Left colon (tissue), 2 donors: ENCODE data around the gene MICAL3. TPM values are rescaled to one million over a fixed set of nuclear protein-coding genes. Genes with fewer than 3 reads are reported as not detected.
A peak's percentile ranks its signal among the peaks of the same experiment; 100 is the strongest.
"Not testable (repeated sequence)": the region's sequence is repeated elsewhere in the genome, so short reads cannot be mapped to it uniquely, and the experiment has no call there.

Experiments used
- ATAC-seq: fragments of 200-7000 bp; cut with Tn5 transposase; one replicate; pipeline ENCODE4 v1.9.1; 2020; ENCODE audit warnings: mild to moderate bottlenecking, moderate library complexity
- DNase-seq, 2 donors: peaks; one replicate each; pipeline ENCODE4 v3.0.0-alpha.2; 2020
- intact Hi-C, 2 donors: fragments of 100-400 bp; cut with DNase I in 1 of 2; cut with micrococcal nuclease in 1 of 2; formaldehyde crosslinking; loops; one replicate each; pipeline versions ENCODE4 v1.11.2 to v1.14.0; 2022; cut with DNase I, micrococcal nuclease
- total RNA-seq, 2 donors: library from RNA; stranded (reverse); fragmentation: NEBNext Ultra II Directional; extraction: Animal tissue kit (Norgen Biotek cat#: 25700); gene quantifications; one replicate each; pipeline ENCODE4 v1.2.1, GENCODE V29; 2021
- donor health status: DM: no; HTN: no; CAD: no.
- donor health status: DM: yes; HTN: yes; CAD: no.

Gene MICAL3
- total RNA-seq, 2 donors from 2014 or later = 93.6 to 114 TPM

GRCh38 chr22:18063306-18063705, 38.9 kb upstream of the MICAL3 start:
- DNase-seq = no peak
- intact Hi-C loops = no loop called here

GRCh38 chr22:18062421-18062820, 38.1 kb upstream of the MICAL3 start:
- peak; percentile 24 for ATAC-seq
- intact Hi-C loops = no loop called here
- DNase-seq = no peak

More at GRCh38 chr22:18063306-18063705, 38.9 kb upstream of the MICAL3 start:
- ATAC-seq = no peak

- intact Hi-C loops = no loop called here
- peak in 1 of 2 donors; percentile 47 for DNase-seq
- peak; percentile 84 for ATAC-seq
These were observed 36.6 kb upstream of the MICAL3 start for GRCh38 chr22:18060646-18061620.

- DNase-seq (no peak), ATAC-seq (no peak)
- intact Hi-C loops = no loop called here
These were observed 35.6 kb upstream of the MICAL3 start for GRCh38 chr22:18059991-18060390.

GRCh38 chr22:18059473-18059872, 35.1 kb upstream of the MICAL3 start:
- no peak for DNase-seq
- no peak for ATAC-seq
- intact Hi-C loops = no loop called here

- intact Hi-C loops = no loop called here
- ATAC-seq = no peak
- no peak for DNase-seq
These were observed 34.7 kb upstream of the MICAL3 start for GRCh38 chr22:18059094-18059417.

GRCh38 chr22:18058371-18059093, 34.2 kb upstream of the MICAL3 start:
- ATAC-seq = no peak
- intact Hi-C loops = no loop called here
- no peak for DNase-seq

GRCh38 chr22:18057568-18058209, 33.3 kb upstream of the MICAL3 start:
- DNase-seq = peak; percentile 46 to 86
- intact Hi-C loops = no loop called here
- no peak for ATAC-seq

- ATAC-seq (no peak), DNase-seq (peak in 1 of 2 donors; percentile 35)
- intact Hi-C loops = no loop called here
These were observed 32.6 kb upstream of the MICAL3 start for GRCh38 chr22:18056807-18057474.

- intact Hi-C loops = no loop called here
- ATAC-seq = peak; percentile 81
- DNase-seq = peak; percentile 48 to 53
These were observed 31.9 kb upstream of the MICAL3 start for GRCh38 chr22:18056161-18056666.

GRCh38 chr22:18055619-18056160, 31.3 kb upstream of the MICAL3 start:
- intact Hi-C loops = no loop called here
- DNase-seq = no peak
- ATAC-seq = peak; percentile 7

GRCh38 chr22:18053216-18053946, 29.0 kb upstream of the MICAL3 start:
- DNase-seq, ATAC-seq, intact Hi-C loops: not testable (repeated sequence)

GRCh38 chr22:18051113-18051512, 26.8 kb upstream of the MICAL3 start:
- intact Hi-C loops, DNase-seq: not testable (repeated sequence)

GRCh38 chr22:18050065-18050464, 25.7 kb upstream of the MICAL3 start:
- intact Hi-C loops = no loop called here
- no peak for DNase-seq
- ATAC-seq = no peak

More at GRCh38 chr22:18051113-18051512, 26.8 kb upstream of the MICAL3 start:
- ATAC-seq = not testable (repeated sequence)

- ATAC-seq (peak; percentile 60), DNase-seq (peak; percentile 33 to 56)
- intact Hi-C loops = no loop called here
These were observed 24.1 kb upstream of the MICAL3 start for GRCh38 chr22:18048441-18048898.

GRCh38 chr22:18048041-18048440, 23.7 kb upstream of the MICAL3 start:
- DNase-seq (no peak), ATAC-seq (no peak)
- intact Hi-C loops = no loop called here

- intact Hi-C loops = no loop called here
- DNase-seq (no peak), ATAC-seq (no peak)
These were observed 21.4 kb upstream of the MICAL3 start for GRCh38 chr22:18045794-18046193.
